GM21529 (cell line): ENCODE measurements around the gene ZNF397.

Source experiments
- ATAC-seq: cut with Tn5 transposase; IDR thresholded peaks from one replicate; pipeline ENCODE4 v1.9.1; 2021; ENCODE audit not compliant: unreplicated experiment

The ZNF397 gene

DNA sequence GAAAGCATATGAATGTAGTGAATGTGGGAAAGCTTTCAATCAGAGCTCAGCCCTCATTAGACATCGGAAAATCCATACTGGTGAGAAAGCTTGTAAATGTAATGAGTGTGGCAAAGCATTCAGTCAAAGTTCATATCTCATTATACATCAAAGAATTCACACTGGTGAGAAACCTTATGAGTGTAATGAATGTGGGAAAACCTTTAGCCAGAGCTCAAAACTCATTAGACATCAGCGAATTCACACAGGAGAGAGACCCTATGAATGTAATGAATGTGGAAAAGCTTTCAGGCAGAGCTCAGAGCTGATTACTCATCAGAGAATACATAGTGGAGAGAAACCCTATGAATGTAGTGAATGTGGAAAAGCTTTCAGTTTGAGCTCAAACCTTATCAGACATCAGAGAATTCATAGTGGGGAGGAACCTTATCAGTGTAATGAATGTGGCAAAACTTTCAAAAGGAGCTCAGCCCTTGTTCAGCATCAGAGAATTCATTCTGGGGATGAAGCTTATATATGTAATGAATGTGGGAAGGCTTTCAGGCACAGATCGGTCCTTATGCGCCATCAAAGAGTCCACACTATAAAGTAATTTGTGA, 5.0 kb downstream of the ZNF397 start:
- ATAC-seq, result no peak

DNA sequence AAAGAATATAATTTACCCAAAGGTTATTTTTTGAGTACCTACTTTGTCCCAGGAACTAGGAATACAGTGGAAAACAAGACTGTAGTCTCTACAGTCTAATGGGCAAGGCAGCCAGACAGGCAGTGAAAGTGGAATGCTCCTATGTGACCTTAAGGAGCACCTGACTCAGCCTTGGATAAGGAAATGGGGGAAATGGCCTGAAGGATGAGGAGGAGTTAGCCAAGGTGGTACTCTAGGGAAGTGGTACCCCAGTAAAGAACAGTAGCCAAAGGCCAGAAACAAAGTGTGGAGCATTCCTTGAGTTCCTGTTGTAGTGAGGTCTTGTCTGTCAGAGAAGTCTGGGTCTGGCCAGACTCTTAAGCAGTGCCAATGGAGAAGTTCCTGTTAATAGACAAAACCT, 6.0 kb downstream of the ZNF397 start:
- ATAC-seq, result no peak

DNA sequence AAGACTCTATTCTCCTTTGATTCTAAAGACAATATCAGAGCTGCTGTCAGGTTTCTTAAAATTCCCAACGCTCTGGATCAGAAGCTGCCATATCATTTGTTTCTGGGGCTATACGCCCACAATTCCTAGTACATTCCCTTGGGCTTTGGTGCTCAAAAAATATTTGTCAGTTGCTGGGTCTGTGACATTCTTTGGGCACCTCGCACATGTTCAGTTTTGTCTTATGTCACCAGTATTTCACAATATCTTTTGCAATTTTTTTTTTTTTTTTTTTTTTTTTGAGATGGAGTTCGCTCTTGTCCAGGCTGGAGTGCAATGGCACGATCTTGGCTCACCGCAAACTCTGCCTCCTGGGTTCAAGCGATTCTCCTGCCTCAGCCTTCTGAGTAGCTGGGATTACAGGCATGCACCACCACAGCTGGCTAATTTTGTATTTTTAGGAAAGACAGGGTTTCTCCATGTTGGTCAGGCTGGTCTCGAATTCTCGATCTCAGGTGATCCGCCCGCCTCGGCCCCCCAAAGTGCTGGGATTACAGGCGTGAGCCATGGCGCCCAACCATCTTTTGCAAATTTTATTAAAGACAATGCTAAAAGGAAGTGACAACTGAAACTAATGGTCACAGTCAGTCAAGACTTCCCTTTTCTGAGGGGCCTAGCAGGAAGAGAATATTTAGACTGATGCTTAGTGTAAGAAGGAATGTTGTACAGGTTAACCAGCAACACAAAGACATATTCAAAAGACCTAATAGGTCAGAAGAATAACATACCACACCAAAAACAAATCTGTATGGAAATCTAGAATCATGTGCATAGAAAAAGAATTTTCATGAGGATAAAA, 6.8 kb downstream of the ZNF397 start:
- no peak for ATAC-seq

DNA sequence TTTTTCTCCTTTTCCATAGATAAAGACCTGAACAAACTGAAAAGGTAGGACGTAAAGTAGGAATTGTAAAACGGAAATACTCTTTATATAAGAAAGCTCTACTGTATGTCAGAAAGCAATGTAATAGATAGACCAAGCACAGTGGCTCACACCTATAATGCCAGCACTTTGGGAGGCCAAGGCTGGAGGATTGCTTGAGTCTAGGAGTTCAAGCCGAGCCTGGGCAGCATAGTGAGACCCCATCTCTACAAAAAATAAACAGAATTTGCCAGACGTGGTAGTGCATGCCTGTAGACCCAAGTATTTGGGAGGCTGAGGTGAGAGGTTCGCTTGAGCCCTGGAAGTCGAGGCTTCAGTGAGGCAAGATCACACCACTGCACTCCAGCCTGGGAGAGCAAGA, 7.6 kb downstream of the ZNF397 start:
- no peak for ATAC-seq

DNA sequence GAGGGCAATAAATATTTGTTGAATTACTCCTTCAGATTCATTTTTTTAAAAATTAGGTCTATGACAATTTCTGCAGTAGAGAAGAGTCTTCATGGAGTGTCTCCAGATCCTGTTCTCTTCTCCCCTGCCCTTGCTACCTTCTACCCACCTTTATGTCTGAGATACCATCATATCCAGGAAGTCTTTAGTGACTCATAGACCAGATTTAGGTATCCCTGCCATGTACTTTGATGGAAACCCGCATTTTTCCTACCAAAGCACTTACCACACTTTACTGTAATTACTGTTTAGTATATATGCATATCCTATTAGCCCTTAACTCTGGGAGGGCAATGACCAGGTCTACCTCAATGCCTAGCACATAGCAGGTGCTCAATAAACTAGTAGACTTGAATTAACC, 11.6 kb downstream of the ZNF397 start:
- ATAC-seq, result no peak

DNA sequence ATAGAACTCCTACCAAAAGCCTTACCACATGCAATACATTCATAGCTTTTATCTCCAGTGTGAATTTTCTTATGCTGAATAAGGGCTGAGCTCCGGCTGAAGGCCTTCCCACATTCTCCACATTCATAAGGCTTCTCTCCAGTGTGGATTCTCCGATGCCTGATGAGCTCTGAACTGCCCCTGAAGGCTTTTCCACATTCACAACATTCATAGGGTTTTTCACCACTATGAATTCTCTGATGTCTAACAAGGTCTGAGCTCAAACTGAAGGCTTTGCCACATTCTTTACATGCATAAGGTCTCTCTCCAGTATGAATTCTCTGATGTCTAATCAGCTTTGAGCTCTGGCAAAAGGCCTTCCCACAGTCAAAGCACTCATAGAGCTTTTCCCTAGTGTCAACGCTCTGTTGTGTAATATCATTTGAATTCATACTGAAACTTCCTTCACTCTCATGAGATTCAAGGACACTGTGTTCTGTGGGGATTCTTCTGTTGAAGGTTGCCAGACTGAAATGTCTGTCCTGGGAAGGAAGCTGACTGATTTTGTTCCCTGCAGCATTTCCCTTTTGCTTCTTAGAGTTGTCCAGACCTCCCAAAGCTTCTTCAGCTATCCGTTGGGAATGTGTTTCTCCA, 12.9 kb downstream of the ZNF397 start:
- ATAC-seq, result no peak

DNA sequence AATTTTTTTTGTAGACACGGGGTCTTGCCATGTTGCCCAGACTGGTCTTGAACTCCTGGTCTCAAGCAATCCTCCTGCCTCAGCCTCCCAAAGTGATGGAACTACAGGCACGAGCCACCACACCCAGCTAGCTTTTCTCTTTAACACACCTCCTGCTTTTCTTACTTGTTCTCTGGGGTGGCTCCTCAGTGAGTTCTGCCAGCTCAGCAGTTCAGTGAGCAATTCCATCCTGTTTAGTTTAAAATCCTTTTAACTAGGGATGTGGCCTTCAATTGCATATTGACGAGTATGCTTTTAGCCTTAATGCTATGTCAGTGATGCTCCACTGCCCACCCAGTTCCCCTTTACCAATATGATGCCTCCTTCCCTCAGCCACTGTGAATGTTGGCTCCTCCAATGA, 16.1 kb downstream of the ZNF397 start:
- ATAC-seq, result no peak

DNA sequence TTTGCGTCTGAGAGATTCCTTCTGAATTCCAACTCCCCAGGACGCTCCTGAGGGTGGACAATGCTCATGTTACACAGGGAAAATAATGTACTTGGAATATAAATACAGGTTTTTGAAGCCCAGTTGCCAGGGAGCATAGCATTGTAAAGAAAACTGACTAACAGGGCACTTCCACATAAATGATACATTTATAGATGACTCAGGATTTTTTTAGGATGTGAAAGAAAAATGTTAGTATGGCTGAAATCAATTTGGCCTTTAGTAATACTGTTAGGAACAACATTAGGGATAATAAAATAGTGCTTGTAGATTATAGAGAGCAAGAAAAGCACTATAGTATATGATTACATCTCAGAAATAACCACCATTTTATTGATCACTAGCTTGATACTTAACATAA, 23.6 kb downstream of the ZNF397 start:
- ATAC-seq, result no peak

DNA sequence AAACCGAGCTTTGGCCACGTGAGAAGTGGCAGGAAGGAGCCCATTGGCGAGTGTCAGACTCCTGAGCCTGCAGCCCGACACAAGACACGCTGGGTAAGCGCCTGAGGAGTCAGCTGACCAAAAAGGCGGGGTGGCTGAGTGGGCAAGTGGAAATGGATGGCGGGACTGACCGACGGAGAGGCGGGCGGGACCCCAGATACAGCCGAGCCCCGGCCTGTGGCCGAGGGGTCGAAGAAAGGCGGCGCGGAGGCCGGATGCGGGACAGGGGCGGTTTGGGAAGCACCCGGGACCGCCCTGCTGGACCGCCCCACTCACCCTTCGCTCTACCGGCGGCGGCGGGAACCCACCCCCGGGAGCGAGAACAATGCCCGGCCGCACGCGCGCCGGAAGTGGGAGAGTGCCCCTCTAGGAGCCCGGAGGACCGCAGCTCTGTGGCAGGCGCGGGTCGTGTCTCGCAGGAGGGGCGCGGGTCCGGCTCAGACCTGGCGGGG, 26.4 kb downstream of the ZNF397 start:
- ATAC-seq, result no peak

DNA sequence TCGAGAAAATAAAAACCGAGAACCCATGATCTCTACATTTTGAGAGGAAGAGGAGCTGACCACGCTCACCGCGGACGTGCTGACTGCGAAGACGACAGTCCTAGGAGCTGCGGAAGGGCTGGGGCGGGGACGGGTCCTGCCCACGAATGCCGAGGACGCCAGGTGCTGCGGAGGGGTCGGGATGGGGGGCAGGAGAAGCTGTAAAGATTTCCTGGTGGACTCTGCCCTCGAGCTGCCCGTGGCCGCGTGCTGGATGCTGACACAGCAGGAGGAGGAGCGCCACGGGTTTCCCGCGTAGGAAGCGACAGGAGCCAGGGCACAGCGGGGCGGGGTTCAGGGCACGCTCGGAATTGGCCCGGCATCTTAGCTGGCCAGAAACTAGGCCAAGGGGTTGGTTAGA, 27.0 kb downstream of the ZNF397 start:
- no peak for ATAC-seq

DNA sequence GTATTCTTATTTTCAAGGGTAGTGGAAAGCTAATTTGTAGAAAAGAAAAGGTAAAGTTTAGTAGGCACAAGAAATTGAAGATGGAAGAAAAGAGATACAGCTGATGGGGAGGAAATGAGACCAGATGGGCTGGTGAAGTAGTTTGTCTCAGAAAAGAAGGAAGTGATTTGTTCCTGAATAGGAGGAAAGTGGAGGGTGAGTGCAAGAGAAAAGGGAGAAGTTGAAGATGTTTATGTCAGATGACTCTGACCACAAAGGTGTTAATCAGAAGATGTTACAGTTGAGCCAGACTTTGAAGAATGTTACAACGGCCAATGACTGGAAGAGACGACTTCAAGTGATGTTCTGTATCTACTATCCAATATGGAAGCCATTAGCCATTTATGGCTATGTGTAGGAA, 28.0 kb downstream of the ZNF397 start:
- no peak for ATAC-seq

DNA sequence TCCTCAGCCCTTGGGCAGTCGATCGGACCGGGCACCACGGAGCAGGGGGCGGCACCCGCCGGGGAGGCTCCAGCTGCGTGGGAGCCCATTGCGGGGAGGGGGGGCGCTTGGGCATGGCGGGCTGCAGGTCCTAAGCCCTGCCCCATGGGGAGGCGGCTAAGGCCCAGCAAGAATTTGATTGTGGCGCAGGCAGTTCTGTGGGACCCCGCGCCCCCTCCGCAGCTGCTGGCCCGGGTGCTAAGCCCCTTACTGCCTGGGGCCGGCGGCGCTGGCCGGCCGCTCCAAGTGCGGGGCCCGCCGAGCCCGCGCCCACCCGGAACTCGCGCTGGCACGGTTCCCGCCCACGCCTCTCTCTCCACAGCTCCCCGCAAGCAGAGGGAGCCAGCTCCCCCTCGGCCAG, 30.8 kb downstream of the ZNF397 start:
- no peak for ATAC-seq

DNA sequence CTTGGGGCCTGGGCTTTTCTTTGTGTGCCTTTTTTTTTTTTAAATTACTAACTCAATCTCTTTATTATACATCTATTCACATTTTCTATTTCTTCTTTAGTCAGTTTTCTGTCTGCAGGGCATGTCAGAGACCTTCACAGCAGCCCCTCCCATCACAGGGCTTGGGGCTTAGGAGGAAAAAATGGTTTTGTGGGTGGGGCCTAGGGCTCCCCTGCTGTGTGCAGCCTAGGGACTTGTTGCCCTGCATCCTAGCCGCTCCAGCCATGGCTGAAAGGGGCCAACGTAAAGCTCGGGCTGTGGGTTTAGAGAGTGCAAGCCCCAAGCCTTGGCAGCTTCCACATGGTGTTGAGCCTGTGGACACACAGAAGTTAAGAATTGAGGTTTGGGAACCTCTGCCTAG, 35.4 kb downstream of the ZNF397 start:
- ATAC-seq, result no peak

DNA sequence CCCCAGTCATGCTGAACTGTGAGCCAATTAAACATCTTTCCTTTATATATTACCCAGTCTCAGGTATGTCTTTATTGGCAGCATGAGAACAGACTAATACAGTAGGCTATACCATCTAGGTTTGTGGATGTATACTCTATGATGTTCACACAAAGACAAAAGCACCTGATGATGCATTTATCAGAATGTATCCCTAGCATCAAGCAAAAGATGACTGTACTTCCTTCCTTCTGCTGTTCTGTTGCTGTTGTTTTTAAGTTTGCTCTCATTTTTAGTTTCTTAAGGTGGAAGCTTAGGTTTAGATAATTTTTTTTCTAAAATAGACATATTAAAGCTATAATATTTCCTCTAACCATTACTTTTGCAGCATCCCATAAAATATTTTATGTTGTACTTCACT, 36.8 kb downstream of the ZNF397 start:
- no peak for ATAC-seq

DNA sequence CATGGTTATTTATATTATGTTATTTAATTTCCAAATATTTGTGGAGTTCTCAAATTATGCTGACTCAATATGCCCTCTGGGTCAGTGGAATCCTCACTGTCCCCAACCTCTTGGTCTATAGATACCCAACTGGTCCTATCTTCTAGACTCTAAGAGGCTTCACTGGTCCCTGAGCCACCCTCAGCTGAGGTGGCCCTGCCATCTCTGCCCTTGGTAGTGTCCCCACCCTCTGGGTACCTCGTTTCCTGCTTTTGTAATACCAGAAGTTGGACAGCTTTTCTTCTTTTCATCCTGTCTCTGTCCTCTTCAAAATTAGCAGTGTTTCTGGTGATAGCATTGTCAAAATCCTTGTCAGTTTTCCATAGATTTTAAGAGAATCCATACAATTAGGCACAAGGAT, 37.3 kb downstream of the ZNF397 start:
- no peak for ATAC-seq

DNA sequence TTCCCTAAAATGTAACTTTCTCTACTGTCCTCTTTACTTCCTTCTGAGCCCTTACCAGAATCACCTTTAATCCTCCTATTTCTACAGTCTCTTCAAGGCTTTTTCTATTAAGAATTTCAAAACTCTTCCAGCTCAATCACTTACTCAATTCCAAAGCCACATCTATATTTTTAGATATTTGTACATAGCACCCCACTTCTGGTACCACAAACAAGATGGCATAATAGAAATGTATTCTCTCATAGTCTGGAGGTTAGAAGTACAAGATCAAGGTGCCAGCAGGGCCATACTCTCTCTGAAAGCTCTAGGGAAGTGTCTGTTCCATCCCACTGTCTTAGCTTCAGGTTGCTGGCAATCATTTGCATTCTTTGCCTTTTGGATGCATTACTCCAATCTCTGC, 38.1 kb downstream of the ZNF397 start:
- ATAC-seq, result no peak

DNA sequence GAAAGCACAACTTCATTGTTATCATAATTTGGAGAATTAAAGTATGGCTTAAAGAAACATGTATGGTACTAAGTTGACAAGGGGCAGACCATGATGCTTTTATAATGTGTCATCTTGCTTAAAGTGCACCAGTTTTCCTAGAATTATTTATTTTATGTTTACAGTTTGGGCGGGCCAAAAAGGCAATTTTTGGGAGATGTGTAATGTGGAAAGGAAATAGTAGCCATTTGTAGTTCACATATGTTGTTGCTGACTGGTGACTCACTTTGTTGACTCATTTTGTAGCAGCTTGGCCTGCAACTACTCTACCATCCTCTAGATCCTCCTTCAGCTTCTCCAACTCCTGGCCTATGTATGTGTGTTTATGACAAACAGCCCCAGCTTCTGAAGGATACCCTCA, 41.5 kb downstream of the ZNF397 start:
- ATAC-seq, result no peak

DNA sequence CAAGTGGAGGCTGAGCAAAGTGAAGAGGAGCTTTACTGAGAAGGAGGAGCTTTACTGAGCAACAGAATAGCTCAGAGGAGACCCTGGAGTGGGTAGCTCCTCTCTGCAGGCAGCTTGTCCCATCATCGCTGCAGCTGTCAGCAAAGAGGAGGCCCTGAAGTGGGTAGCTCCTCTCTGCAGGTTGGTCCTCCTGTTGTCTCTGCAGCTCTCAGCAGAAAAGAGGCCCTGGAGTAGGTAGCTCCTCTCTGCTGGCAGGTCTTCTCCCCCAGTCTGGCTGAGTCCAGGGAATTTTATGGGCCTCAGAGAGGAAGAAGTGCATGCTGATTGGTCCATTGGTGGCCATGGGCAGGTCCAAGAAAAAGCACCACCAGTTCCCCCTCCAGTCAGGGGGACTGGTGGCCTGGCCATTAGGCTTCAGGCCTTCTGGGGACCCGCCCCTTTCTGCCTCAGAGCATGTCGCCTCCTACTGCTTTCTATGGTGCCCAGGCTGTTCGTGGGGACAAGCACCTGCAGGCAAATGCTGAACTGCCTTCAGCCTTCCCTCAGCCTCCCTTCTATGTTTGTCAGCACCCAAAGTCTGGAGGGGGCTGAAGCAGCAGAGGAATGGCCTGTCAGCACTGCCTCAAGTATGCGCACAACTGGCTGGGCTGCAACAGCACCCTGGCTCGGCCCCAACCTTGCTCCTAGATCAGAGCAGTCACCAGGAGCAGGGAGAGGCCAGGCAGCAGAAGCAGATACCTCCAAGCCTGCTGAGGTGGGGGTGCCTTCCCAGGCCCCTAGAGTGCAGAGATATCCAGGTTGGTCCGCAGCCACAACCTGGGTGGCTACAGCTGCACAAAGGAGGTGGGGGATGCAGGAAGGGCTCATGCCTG, 43.3 kb downstream of the ZNF397 start:
- ATAC-seq, result no peak

DNA sequence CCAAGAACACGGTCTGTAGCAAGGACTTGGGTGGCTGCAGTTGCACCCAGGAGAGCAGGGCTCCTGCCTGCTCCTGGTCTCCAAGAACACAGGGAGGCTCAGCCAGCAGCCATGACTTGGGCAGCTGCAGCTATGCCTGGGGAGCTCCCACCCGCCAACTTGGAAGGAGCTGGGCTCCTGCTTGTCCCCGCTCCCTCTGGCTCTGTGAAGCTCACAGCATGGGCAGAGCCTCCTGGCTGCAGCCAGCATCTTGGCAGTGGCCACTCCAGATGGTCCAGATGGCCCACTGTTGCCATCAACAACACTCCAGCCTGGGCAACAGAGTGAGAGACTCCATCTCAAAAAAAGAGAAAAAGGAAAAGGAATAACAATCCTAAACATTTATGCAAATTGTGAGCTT, 44.0 kb downstream of the ZNF397 start:
- no peak for ATAC-seq

DNA sequence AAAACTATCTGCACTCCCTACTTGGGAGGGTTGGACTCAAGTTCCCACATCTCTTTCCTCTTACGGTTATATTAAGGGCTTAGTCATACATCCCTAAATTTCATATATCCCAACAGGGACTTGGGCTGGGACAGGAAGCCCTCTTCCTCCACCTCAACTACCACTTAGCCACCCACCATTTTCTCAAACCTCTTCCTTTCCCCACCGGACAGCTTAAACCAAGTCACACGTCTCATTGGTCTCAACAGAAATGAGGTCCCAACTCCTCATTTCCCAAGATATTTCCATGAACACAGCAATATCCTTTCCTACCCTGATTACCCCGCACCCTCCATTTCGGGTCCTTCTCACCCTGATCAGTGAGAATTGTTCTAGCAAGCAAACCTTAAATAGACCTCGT, 48.5 kb downstream of the ZNF397 start:
- ATAC-seq, result peak; percentile 5

DNA sequence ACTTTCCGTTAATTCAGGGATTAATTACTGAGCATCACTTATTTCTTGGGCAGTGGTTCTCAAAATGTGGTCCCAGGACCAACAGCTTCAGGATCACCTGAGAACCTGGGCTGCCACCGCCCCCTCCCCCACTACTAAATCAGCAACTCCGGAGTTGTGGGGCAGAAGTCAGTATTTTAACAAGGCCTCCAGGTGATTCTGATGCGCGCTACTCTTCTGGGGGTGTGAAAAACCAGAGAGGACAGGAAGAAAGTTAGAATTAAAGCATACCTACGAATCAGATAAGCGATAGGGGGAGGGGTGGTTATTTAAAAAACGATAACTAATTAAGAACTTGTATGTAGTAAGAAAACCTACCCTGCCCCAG, 48.9 kb downstream of the ZNF397 start:
- ATAC-seq, result peak; percentile 39
